Body of pancreas (tissue), 4 donors: ENCODE results near the gene HIC1. TPM values are rescaled to one million over a fixed set of nuclear protein-coding genes. Genes with fewer than 3 reads are reported as not detected.
A peak's percentile ranks its signal among the peaks of the same experiment; 100 is the strongest.

Source experiments
- ATAC-seq: fragments of 150-250 bp; one replicate; pipeline ENCODE4 v1.9.1; 2016
- DNase-seq, 4 donors: peaks; one replicate each; pipeline ENCODE4 v3.0.0-alpha.2; 2019
- H3K27ac ChIP-seq, 4 donors: fragments of 200-600 bp; sonication (generic); 1 replicate in 3 of 4; 2 replicates in 1 of 4; pipeline versions ENCODE4 v1.5.1 to v1.6.1; 2016 to 2019; ENCODE audit warnings: mild to moderate bottlenecking in 1 of 4, mixed read lengths in 1 of 4, moderate library complexity in 1 of 4
- H3K27me3 ChIP-seq, 2 donors: fragments of 200-600 bp; sonication (generic); one replicate each; pipeline ENCODE4 v1.6.0; 2016; ENCODE audit warnings: mild to moderate bottlenecking in 1 of 2
- H3K36me3 ChIP-seq, 2 donors: fragments of 200-600 bp; sonication (generic); replicated peaks in 1 of 2; 2 replicates each; pipeline ENCODE4 v1.5.1; 2016; ENCODE audit warnings: low read depth in 2 of 2; ENCODE audit not compliant: insufficient read depth in 1 of 2
- H3K4me1 ChIP-seq: fragments of 200-600 bp; sonication (generic); one replicate; pipeline ENCODE4 v1.6.0; 2016
- H3K4me3 ChIP-seq, 2 donors: fragments of 200-600 bp; sonication (generic); 1 replicate in 1 of 2; 2 replicates in 1 of 2; pipeline ENCODE4 v1.5.1; 2016 to 2019
- H3K9me3 ChIP-seq, 3 donors: fragments of 200-600 bp; sonication (generic); 1 replicate in 2 of 3; 2 replicates in 1 of 3; pipeline ENCODE4 v1.5.1; 2016
- CTCF ChIP-seq, 7 experiments: fragments of 450-650 bp in 4 of 7; fragments of 200-600 bp in 3 of 7; sonication (generic) in 3 of 7; IDR thresholded peaks; one replicate each; pipeline ENCODE4 v1.5.1; 2016 to 2019; ENCODE audit warnings: antibody characterized with exemption in 7 of 7
- POLR2A ChIP-seq, 3 donors: fragments of 450-650 bp; IDR thresholded peaks; one replicate each; pipeline ENCODE4 v1.6.1; 2016; ENCODE audit warnings: antibody characterized with exemption in 3 of 3, mild to moderate bottlenecking in 2 of 3
- WGBS, 2 donors: methylation state at CpG; one replicate each; pipeline ENCODE4 v1.1.5; 2017; 5-methylcytosine and 5-hydroxymethylcytosine counted together
- intact Hi-C: fragments of 100-400 bp; cut with DNase I; formaldehyde crosslinking; loops from one replicate; pipeline ENCODE4 v1.15.1; 2023
- total RNA-seq, 2 donors: library from RNA; depleted of rRNA; stranded (reverse); fragments of >200 nt; gene quantifications; one replicate each; pipeline ENCODE4 v1.1.0, GENCODE V29; 2016

HIC1 gene
- total RNA-seq, 2 donors from 2014 or later, result 9.6 to 18.1 TPM

- Histone ChIP-seq H3K4me3 (no peak overlapping the region), H3K36me3 (peaks cover 0 to 5% of the 10 kb centered on the region in 2 donors), H3K27me3 (peaks cover 0 to 27% of the 10 kb centered on the region in 2 donors), H3K9me3 (no peaks in the 10 kb centered on the region), H3K4me1 (peaks cover 56% of the 10 kb centered on the region), H3K27ac (peak overlapping the region in 2 of 4 donors; percentile 26 to 62)
- intact Hi-C loops, result loop anchor here (2.0 kb wide), 1 partner anchor 186 kb away; no protein-coding TSS in a partner anchor
- ATAC-seq (no peak), DNase-seq (peak in 2 of 4 donors; percentile 35 to 47)
- no peak for TF ChIP-seq POLR2A (IDR thresholded peaks at IDR 0.05)
- TF ChIP-seq CTCF (IDR thresholded peaks at IDR 0.05), result peak in 3 of 7 experiments; percentile 7 to 43 (median 10)
- WGBS, 2 donors, result 24 to 53% methylated on average over 19 to 66 of the region's 85 CpGs
Measured at GRCh38 chr17:2056206-2057174, 1.6 kb downstream of the HIC1 start.

- no peak overlapping the region for H3K4me3 ChIP-seq
- 9% methylated on average over 81 of the region's 81 CpGs; no CpG with 5 or more reads in 1 of the 2 donors for WGBS, 2 donors
- DNase-seq (peak in 1 of 4 donors; percentile 11), ATAC-seq (no peak)
- H3K36me3 ChIP-seq, result peaks cover 0 to 5% of the 10 kb centered on the region in 2 donors
- peak overlapping the region in 1 of 4 donors; percentile 62 for H3K27ac ChIP-seq
- no peak for TF ChIP-seq POLR2A (IDR thresholded peaks at IDR 0.05)
- no peak for TF ChIP-seq CTCF (IDR thresholded peaks at IDR 0.05)
- H3K9me3 ChIP-seq, result no peaks in the 10 kb centered on the region
- peaks cover 0 to 27% of the 10 kb centered on the region in 2 donors for H3K27me3 ChIP-seq
- peaks cover 56% of the 10 kb centered on the region for H3K4me1 ChIP-seq
- intact Hi-C loops, result loop anchor here (2.0 kb wide), 1 partner anchor 186 kb away; no protein-coding TSS in a partner anchor
Measured at GRCh38 chr17:2057175-2057759, 2.4 kb downstream of the HIC1 start.

- Histone ChIP-seq H3K27ac (peak overlapping the region in 1 of 4 donors; percentile 62), H3K27me3 (peaks cover 0 to 27% of the 10 kb centered on the region in 2 donors), H3K36me3 (peaks cover 0 to 5% of the 10 kb centered on the region in 2 donors), H3K4me3 (no peak overlapping the region), H3K9me3 (no peaks in the 10 kb centered on the region), H3K4me1 (peaks cover 56% of the 10 kb centered on the region)
- TF ChIP-seq CTCF (IDR thresholded peaks at IDR 0.05), result no peak
- intact Hi-C loops, result loop anchor here (2.0 kb wide), 1 partner anchor 185 kb away; no protein-coding TSS in a partner anchor
- 28 to 34% methylated on average over 16 to 98 of the region's 98 CpGs for WGBS, 2 donors
- ATAC-seq (no peak), DNase-seq (peak in 1 of 4 donors; percentile 14)
Measured at GRCh38 chr17:2057760-2058585, 3.1 kb downstream of the HIC1 start.
